GM21717 (cell line): ENCODE data around the gene LYSMD1.

ENCODE experiments used
- ATAC-seq: cut with Tn5 transposase; IDR thresholded peaks from one replicate; pipeline ENCODE4 v1.9.1; 2021; ENCODE audit warnings: mild to moderate bottlenecking, moderate library complexity; ENCODE audit not compliant: unreplicated experiment

LYSMD1 gene

DNA sequence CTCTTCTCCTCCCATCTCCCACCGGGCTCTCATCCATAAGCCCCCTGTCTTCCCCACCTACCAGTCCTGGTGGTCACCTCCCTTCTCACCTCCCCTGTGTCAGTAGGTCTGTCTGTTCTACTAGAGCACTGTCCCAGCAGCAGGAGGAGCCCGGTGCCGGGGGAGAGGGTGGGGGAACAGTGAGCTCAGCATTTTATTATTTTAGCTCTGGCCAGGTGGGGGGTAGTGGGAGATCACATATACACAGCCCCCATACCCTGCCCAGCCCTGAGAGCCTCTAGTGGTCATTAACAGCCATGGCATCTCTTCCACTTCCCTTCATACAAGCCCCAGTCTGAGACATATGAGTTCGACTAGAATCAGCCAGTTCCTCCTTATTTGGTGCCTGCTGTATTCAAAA, 10.2 kb upstream of the LYSMD1 start, which contains the start of gene TMOD4:
Gene TMOD4, minus strand, starts transcription at position 119 of the 400 bp plus-strand sequence. CDS start 1,106 bp downstream, outside the sequence.
- no peak for ATAC-seq

DNA sequence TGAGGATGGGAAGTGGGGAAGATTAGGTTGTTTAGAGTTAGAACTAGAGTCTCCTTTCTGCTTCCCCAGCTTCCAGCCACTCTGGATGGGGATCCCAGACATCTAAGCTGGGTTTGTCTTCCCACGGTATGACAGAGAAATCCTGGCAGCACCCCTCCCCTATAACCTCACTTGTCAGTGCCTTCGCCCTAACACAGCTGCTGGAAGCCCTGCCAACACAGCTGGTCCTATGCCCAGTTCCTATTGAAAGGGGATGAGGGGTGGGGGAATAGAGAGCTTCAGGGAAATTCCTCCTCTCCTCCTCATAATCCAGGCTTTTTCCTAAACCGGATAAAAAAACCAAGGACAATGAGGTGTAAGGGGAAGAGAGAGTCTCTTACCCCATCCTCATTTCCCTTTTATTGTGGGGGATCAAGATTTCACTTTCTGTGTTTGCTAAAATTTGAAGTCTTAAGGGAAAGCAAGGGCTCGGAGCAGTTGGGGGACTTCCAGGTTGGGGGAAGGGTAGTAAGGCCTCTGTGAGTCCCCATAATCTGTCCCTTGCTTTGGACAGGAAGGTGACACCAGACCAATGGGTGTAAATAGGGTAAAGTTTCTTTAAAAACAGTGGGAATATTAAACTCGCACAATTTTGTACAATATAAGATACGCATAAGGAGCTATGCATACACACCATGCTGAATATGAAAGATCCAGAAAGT, 9.5 kb upstream of the LYSMD1 start:
- no peak for ATAC-seq

DNA sequence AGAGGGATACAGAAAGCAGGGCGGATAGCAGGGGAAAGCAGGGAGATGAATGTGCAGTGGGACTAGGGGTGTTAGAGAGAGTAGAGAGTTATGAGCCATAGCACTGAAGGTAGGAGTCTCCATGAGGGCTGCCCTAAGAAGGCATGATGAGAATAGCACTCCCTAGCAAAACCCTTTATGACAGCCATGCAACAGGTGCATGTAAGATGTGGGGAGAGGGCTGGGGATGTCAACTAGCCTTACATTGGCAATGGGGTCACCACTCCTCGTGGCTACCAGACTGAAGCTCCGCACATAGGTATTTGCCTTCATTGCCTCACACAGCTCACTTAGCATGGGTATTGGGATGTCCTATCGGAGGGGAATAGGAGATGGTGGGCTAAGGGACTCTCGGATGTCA, 5.5 kb upstream of the LYSMD1 start:
- ATAC-seq, result no peak

DNA sequence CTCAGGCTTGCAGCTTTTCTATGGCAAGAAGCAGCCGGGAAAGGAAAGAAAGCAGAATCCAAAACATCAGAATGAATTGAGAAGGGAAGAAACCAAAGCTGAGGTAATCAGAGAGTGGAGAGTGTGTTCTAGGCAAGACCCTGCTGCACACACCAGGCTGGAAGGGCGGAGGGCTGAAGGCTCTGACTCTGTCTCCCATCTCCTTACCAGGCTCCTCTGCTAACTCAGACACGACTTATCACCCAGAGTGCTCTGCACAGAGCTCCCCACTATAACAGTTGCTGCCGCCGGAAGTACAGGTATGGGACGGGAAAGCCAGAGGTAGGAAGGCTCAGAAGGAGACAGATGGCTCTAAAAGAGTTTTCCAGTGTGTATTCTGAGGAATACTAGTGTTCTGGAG, 1.4 kb upstream of the LYSMD1 start:
- no peak for ATAC-seq

DNA sequence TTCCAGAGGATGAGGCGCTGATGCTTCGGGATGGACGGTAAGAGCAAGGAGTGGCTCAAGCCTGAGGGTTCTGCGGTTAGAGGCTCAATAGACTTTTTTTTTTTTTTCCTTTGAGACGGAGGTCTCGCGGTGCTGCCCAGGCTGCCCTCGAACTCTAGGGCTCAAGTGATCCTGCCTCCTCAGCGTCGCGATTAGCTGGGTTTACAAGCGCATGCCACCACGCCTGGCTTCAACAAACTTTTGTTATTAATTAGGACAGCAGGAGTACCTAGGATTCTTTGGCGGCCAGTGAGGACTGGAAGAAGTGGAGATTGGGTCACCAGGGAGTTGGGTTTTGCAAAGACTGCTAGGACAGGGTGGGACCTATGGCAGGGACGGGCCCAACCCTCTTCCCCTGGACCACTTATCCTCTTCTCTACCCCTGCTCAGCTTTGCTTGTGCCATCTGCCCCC, 829 bp upstream of the LYSMD1 start:
- peak; percentile 7 for ATAC-seq

DNA sequence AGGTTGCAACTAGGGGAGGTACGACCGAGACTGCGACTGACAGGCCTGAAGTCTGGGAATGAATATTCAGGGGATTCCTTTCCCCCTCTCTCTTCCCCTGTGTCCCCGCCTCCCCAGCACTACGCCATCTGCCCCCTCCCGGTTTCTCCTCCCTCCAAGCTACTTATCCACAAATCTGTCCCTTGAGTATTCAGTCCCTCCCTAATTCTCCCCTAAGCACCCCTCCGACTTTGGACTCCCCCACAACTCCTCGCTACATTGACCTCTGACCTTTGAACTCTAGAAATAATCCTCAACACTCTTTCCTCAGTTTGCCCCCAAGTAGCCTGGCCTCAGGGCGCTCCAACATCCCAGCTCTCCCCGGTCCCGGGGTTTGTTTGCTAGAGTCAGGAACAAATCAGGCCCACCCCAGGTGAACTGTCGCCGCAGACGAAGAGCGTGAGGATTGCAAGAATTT, 393 bp downstream of the LYSMD1 start:
- no peak for ATAC-seq

DNA sequence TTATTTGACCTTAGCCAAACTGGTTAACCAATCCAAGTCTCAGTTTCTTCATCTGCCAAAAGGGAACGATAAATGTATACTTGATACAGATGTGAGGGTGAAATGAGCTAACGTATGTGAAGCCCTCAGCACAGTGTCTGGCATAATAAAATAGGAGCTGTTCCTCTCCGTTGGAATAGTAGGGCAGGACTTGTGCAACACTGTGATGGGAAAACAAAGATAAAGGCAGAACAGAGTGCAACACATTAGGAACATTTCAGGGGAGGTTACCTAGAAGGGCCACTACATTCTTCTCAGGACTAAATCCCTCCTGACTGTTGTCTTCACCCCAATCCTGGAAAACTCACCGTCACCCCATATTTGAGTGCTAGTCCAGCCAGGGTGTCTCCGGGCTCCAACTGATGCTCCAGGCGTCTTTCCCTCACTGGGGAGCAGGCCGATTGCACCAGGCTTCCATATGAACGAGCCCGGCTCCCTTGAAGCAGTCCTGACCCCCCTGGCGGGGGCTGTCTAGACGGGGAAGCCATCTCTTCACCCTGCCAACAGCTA, 896 bp downstream of the LYSMD1 start:
- no peak for ATAC-seq

DNA sequence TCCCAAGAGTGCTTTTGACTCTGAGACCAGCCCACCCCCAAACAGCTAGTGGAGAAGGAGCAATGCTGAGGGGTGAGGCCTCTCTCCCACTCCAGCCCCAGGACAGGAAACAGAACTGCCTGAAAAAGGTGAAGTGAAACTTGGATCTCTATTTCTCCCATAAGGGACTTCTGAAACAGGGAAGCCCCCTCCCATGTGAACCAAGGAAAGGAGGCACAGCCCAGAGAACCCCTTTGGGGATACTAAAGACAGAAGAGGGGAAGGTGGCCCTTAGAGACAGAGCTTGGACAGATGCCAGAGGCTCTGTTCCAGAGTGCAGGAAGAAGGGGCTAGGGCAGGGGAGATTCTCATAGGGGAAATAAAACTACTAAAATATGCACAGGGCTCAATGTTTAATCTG, 6.3 kb downstream of the LYSMD1 start:
- ATAC-seq, result no peak

DNA sequence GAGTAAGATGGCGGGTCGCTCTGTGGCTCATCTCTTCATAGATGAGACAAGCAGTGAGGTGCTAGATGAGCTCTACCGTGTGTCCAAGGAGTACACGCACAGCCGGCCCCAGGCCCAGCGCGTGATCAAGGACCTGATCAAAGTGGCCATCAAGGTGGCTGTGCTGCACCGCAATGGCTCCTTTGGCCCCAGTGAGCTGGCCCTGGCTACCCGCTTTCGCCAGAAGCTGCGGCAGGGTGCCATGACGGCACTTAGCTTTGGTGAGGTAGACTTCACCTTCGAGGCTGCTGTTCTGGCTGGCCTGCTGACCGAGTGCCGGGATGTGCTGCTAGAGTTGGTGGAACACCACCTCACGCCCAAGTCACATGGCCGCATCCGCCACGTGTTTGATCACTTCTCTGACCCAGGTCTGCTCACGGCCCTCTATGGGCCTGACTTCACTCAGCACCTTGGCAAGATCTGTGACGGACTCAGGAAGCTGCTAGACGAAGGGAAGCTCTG, 6.9 kb downstream of the LYSMD1 start:
- ATAC-seq, result no peak

DNA sequence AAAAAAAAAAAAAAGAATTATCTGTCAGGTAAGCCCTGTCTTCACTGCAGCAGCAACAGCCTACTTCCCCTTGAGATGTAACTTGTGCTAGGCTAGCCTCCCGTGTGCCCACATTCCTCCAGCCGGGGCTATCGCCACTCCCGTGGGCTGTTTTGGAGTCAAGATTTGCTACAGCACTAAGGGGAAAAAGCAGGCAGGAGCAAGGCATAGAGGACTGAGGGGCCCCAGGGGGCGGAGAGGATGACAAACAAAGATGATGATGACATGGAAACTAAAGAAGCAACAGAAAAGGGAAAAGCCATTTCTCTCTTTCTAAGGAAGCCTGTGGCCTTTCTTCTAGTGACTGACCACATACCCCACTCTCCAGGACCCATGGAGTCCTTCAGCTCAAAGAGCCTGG, 7.4 kb downstream of the LYSMD1 start:
- ATAC-seq, result no peak

DNA sequence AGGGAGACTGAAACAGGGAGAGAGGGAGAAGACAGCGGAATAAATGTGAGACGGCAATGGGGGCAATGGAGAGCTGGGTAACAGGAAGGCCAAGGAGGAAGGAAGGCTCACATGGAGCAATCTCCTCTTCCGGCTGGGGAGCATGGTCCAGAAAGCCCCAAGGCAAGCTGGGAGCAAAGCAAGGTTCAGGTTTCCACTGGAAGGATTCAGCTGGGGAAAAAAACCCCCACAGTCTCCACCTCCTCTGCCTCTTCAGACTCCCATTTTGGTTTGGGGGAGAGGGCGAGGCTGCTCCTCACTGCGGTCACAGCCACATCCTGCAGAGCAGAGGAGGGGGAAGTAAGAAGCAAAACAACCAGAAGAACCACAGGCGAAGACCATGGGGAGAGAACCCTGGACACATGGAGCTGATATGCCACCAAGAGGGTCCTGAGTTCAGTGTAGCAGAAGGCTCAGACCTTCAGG, 8.6 kb downstream of the LYSMD1 start:
- ATAC-seq, result no peak

DNA sequence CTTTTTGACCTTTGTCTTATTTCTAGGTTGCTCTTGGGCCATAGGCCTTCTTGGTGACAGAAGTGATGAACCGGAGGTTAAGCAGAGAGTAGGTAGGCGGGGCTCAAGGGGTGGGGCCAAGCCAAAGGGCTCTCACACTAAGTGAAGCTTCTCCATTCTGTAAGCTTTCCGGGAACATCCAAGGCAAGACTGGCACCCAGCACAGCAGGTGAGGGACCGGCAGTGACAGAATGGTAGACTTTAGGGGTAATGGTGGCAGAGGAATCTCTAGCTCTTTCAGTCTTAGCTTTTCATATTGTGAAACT, 9.2 kb downstream of the LYSMD1 start, which contains the start of gene TNFAIP8L2:
Gene TNFAIP8L2, plus strand, starts transcription at position 135 of the 305 bp plus-strand sequence. CDS start 2,049 bp downstream, outside the sequence.
- peak; percentile 62 for ATAC-seq

DNA sequence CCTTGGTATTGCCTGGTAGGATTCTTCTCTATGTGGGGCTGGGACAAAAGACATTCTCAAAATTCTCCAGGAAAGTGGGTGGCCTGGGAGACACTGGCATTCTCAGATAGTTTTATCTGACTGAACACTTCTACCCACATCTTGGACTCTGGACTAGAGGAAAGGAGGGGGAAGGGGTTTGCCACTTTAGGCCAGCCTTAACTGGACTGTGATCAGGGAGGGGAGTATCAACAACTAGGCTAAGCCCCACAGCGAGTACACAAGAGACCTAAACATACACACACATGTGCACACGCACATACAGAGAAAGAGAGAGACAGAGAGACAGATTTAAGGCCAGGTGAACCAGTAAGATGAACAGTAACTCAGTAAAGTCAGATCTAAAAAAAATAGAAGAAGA, 18.0 kb downstream of the LYSMD1 start:
- no peak for ATAC-seq

DNA sequence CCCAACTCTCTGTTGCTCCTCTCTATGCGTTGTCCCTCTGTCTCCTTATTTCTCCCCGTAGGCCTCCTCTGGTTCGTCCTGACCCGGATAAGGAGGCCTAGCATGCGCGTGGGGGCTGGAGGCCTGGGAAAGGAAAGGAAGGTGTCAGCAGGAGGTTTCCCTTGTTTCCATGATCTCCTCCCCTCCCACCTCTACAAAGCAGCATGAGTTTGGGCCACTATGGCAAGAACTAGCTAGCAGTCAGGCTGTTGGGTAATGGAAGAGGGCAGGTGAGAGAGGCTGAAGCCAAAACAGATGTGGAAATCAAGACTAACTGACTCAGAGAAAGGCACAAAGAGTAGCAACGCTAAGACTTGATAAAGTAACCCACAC, 18.6 kb downstream of the LYSMD1 start:
- no peak for ATAC-seq

DNA sequence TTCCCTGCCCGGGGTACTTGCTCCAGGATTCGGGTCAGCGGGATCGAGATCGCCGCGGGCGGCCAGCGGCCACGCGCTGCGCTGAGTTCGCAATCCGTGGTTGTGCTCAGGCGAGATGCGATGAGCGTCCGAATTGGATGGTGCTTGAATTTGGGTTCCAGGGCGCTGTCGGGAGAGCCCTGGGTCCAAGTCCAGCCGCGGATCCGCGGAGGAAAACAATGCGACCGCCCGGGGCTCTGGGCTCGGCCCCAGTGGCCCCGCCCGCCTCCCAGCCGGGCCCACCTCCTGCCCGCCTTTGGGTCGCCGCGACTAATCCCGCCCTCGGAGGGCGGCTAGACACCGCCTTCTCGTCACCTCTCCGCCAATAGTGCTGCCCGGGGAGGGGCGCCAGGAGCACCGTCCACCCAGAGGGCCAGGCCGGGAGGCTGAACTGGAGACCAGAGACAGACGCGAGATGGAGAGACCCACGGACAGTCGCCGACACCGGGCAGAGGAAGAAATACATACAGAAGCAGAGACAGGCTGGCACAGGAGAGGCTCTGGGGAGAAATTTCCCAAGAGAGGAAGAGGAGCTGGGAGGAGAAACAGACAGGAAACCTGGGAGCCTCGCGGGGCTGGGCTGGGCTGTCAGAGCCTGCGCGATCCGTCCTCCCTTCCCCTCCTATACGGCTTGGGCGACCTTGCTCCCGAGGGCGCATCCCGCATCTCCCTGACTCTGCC, 19.1 kb downstream of the LYSMD1 start, which contains the start of gene SEMA6C:
Gene SEMA6C, minus strand, starts transcription at position 220 of the 720 bp plus-strand sequence. CDS start 4,010 bp downstream, outside the sequence.
- ATAC-seq, result peak; percentile 94

DNA sequence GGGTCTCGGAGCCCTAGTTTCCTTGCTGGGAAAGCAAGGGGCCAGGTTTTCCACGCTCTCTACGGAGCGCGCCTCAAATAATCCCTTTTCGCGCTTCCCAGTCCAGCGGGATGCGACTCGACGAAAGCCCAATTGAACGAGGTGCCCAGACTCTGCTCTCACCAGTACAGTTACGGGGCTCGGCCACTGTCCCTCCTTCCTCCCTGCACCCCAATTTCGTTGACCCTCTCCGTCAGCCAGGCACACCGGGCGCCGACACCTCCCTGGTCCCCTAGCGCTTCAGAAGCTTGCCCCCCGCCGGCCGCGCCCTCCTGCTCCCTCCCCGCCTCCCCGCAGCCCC, 19.7 kb downstream of the LYSMD1 start:
- no peak for ATAC-seq

DNA sequence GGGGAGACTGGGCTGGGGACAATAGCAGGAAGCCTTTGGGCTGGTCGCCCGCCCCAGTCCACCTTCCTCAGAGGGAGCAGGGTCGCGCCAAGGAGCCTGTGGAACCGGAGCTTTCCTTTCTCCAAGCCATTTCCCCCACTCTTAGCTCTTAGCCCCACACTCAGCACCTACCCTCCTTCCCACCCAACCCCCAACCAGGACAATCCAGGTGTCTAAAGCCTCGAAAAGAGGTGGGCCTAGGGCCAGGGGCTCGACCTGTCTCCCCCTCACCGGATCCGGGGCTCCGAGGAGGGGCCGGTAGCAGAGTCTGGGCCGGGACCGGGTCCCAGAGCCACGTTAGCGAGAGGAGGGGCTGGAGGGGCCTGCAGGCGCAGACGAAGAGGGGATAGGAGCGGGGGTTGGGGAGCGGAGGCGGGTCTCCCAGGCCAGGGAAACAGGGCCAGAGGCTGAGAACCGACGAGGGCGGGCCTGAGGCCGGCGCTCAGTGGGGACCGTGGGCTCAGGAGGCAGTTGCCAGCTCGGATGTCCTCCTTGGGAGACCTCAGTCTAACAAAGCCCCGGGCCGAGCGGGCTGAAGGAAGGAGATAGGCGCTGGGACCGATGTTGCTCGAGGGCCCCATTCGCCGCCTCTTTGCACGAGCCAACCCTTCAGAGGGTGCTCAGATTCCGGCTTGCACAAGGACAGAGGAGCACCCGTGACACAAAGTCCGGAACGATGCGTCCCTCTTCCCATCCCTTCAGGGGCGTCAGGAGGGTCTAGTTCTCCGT, 20.2 kb downstream of the LYSMD1 start:
- ATAC-seq, result no peak

DNA sequence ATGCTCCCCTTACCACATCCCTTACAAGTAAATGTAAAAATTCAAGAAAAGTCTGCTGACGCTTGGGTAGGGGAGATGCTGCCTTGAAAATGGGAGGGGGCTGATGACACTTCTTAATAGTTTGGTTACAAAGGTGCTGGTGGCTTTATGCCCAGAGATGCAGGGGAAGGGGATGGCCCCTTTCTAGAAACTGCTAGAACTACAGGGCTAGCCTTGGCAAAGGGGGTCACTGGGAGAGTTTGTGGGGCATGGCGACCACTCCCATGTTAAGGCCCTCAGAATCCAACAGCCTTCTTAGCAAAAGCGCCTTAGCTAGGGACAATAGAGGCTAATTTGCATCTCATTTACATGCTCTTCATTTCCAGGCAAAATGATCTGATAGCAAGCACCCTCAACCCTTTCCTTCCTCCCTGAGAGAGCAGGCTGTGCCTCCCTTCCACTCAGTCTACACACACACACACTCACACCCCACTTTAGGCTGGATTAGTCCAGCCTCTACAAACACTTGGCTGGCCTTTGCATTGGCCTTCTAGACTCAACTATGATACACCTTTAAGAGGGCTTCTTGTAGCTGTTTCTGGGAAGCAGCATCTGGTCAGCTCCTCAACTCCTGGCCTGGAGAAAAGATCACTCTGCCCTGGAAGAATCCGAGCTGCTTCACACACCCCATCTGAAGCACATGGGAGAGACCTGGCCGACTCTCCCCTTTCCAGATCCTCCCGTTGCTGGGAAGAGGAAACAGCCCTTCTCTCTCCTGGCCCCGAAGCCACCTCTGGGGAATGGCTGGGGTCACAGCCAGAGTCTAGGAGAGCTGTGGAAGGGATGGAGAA, 21.0 kb downstream of the LYSMD1 start:
- ATAC-seq, result no peak

DNA sequence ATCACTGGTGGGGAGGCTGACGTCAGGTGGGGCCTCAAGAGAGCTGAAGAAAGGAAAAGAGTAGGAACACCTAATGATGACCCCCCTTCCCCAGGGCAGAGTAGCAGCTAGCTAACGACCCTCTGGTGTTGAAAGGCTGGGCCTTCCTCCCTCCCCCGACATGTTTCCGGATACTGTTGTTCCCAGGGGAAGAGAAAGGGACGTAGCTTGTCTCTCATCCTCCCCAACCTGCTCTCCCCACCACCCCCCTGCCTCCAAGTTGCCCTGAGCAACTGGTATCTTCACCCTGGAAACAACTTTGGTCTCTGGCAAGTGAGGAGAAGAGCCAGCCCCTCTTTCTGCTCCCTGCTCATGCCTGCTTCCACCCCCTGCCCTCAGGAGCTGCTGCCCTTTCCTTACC, 21.7 kb downstream of the LYSMD1 start:
- no peak for ATAC-seq

DNA sequence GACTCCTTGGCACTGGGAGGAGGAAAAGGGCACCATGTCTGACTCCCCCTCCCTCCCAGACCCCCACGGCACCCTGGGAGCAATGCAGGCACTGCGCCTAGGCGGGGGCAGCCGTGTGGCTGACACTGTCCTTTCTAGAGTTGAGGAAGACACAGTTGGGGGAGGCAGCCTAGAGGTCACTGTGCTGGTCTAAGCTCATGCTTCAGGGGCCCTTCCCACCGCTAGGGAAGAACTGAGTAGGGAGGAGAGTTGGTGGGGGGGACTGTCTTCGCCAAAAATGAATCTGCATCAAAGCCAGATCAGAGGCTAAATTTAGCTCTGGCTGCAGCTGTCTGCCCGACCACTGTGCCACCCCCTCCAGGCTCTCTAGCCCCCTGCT, 22.7 kb downstream of the LYSMD1 start:
- ATAC-seq, result no peak
